GM19395 (cell line): ENCODE results near the gene PTEN.

Experiments
- ATAC-seq: cut with Tn5 transposase; IDR thresholded peaks from one replicate; pipeline ENCODE4 v1.9.1; 2021; ENCODE audit warnings: mild to moderate bottlenecking, moderate library complexity; ENCODE audit not compliant: unreplicated experiment

The PTEN gene

GRCh38 chr10:87966459-87966858, 103.0 kb downstream of the PTEN start:
- no peak for ATAC-seq

- no peak for ATAC-seq
Measured at GRCh38 chr10:87973635-87974034, 110.2 kb downstream of the PTEN start.

DNA sequence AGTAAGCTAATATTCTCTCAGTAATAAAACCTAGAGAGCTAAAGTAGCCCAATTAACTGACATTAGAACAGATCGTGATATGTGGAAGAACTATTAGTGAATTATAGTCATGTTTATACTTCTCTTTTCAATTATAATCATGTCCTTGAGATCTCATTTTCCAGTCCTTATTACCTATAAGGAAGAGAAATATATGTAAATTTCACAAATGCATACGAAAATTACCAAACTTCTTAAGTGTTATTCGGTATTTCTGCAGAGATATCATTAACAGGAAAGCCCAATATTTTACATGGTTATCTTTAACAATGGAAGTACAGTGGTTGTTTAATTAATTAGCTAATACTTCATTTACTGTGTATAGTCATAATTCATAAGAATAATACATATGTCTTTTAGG, 110.7 kb downstream of the PTEN start:
- no peak for ATAC-seq

DNA sequence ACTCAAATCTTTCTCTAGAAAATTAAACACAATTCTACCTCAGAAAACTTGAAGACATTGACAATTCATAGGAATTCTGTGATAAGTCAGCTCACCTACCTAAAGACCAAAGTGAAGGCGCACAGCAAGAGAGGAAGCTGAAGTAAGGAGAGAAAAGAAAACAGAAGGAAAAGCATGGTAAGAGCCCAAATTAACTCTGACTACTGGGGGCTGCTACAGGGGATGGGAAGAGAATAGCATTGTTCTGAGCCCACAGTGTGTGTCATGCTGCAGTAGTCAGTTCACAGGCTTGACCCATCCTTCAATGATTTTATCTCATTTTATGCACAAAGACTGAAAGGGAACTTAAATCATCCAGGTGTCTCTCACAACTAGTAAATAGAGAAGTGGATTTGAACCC, 111.3 kb downstream of the PTEN start:
- no peak for ATAC-seq

GRCh38 chr10:87976101-87976743, 112.8 kb downstream of the PTEN start:
- no peak for ATAC-seq

- ATAC-seq = no peak
Measured at GRCh38 chr10:87978166-87978565, 114.7 kb downstream of the PTEN start.

GRCh38 chr10:87979847-87980246, 116.4 kb downstream of the PTEN start:
- no peak for ATAC-seq

DNA sequence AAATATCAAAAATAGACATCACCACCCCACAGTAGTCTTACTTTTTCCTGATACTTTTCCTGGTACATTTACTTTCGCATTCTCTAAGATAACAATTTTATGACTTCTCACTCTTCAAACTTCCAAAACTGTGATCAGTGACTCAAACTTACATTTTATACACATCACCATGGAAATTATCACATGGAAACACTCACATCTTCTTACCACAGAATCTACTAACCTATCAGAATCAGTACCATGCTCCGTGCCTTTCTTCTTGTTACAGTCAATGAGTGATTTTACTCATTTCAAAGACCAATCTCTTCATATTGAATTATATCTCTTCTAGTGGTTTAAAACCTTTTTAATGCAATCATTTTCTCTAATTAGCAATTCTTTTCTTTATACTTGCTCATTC, 120.3 kb downstream of the PTEN start:
- ATAC-seq = no peak

- no peak for ATAC-seq
Measured at GRCh38 chr10:87987206-87987605, 123.8 kb downstream of the PTEN start.

GRCh38 chr10:87991946-87992345, 128.5 kb downstream of the PTEN start:
- ATAC-seq = no peak

DNA sequence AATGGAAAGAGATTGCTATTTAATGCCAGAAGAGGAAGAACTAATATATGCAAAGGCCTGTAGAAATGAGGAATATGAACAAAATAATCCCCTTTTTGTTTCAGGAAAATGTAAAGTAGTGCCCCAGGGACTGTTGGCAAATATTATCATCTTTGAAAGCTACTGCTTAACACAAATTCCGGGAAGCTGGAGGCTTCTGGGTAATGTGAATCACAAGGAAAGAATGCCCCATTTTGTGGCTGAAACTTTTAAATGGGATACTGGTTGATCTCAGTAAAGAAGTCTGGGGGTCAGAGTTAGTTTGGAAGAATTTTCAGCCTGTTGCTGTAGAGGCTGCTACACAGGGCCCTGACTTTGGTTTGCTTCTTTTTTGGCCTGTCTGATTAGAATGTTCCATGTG, 141.0 kb downstream of the PTEN start:
- no peak for ATAC-seq

GRCh38 chr10:88006261-88006660, 142.8 kb downstream of the PTEN start:
- no peak for ATAC-seq

DNA sequence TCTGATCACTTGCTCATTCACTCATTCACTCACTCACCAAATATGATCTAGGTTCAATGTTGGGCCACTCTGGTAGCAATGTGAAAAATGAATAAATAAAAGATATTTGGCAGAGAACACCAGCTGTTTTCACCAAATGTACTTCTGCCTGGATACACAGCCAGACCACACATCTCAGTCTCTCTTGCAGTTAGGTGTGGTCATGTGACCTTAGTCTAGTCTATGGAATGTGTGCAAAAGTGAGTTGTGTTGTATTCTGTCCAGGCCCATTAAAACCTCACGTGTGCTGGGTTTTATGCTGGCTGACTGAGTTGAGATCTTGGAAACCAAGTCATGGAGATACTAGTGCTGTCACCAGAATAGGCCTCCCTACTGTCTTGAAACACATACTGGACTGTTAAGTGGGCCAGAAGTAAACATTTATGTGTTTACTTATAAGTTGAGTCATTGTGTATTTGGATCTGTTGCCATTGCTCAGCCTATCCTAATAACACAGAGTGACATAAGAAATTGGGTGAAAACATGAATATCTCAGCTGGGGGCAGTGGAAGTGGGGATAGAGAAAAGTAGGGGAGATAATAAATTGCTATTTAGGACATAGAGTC, 145.5 kb downstream of the PTEN start:
- no peak for ATAC-seq

DNA sequence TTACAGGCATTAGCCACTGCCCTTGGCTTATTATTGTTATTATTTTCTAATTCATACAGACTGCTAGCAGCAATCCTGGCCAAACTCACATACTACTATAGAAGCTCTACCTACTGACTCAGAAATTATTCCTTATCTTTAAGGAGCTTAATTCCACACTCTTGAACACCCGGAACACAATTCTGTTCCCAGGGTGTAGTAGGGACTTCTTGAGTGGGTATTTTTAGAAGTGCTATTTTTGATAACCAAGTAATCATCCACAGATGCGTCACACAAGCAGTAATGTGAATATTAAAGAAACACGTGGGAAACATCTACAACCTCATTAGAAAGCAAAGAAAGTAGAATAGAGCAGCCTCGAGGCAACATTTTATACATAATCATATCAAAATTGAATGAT, 149.2 kb downstream of the PTEN start:
- no peak for ATAC-seq

DNA sequence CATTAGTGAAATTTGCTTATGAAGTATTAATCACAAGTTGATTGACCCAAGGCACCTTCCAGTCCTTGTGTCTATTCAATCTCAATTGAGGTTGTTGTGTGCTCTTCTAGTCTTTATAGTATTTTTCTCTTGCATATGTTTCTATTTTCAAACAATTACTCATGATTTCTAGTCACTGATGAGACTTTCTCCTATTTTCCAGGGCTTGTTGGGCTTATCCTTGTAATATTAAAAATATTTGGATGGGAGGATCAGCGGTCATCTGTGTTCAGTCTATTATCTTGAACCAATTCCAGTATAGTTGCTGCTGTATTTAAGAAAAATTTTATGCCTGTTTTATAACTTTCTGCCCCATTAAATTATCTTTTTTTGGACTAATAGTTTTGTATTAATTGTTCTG, 154.4 kb downstream of the PTEN start:
- no peak for ATAC-seq

DNA sequence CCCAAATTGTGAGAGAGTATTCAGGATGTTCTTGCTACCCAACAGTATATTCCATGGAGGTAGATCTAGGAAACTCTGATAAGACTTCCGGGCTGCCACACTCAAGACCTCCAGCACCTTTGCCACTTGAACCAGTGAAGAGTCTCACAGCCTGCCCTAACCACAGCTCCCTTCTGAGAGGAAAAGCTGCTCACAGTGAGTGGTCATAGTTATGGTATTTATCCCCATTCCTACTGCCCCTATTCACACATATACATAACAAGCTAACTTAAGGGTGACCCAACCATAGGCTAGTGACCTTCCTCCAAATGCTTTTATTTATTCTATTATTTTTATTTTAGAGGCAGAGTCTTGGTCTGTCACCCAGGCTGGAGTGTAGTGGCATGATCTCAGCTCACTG, 156.3 kb downstream of the PTEN start:
- no peak for ATAC-seq
